SU-DHL-6 (cell line): ENCODE results near the gene OR2T33.

ENCODE experiments used
- H2AFZ ChIP-seq: fragments of 200-600 bp; sonication (generic); 2 replicates; pipeline ENCODE4 v1.6.1; 2014; ENCODE audit warnings: low read depth, mild to moderate bottlenecking, moderate library complexity, mixed read lengths, antibody characterized with exemption, low read length; ENCODE audit not compliant: severe bottlenecking
- H3F3A ChIP-seq: fragments of 200-600 bp; shearing (Covaris generic); 2 replicates; pipeline ENCODE4 v1.6.0; 2016; ENCODE audit warnings: antibody characterized with exemption, mild to moderate bottlenecking; ENCODE audit not compliant: insufficient read depth
- H3K27ac ChIP-seq: fragments of 200-600 bp; sonication (generic); 2 replicates; pipeline ENCODE4 v1.5.1; 2016; ENCODE audit warnings: low read depth, mild to moderate bottlenecking, low read length, moderate library complexity, mixed read lengths
- H3K27me3 ChIP-seq: fragments of 200-600 bp; sonication (generic), shearing (Covaris generic); 2 replicates; pipeline ENCODE4 v1.6.0; 2014; ENCODE audit warnings: mild to moderate bottlenecking, low read length
- H3K36me3 ChIP-seq: fragments of 200-600 bp; sonication (generic); 2 replicates; pipeline ENCODE4 v1.6.1; 2014; ENCODE audit warnings: mild to moderate bottlenecking, low read length, mixed read lengths
- H3K4me2 ChIP-seq: fragments of 300-600, 200-600 bp; shearing (Covaris generic), sonication (generic); 2 replicates; pipeline ENCODE4 v1.6.0; 2014; ENCODE audit warnings: low read length, low read depth, mild to moderate bottlenecking; ENCODE audit not compliant: poor library complexity, severe bottlenecking
- H3K4me3 ChIP-seq: fragments of 200-600 bp; sonication (generic); 2 replicates; pipeline ENCODE4 v1.5.1; 2014; ENCODE audit warnings: antibody characterized with exemption, low read length, mild to moderate bottlenecking, mixed read lengths; ENCODE audit not compliant: insufficient read depth, poor library complexity, severe bottlenecking
- H3K79me2 ChIP-seq: fragments of 200-600 bp; sonication (generic); 2 replicates; pipeline ENCODE4 v1.6.1; 2014; ENCODE audit warnings: mild to moderate bottlenecking, low read length, moderate library complexity; ENCODE audit not compliant: insufficient read depth
- H3K9ac ChIP-seq: fragments of 200-600 bp; sonication (generic); 2 replicates; pipeline ENCODE4 v1.7.0; 2014; ENCODE audit warnings: mild to moderate bottlenecking, low read length
- H3K9me2 ChIP-seq: fragments of 200-600 bp; sonication (generic); replicated peaks from 2 replicates; pipeline ENCODE4 v1.6.1; 2014; ENCODE audit warnings: low read length; ENCODE audit not compliant: insufficient read depth
- H3K9me3 ChIP-seq: fragments of 200-600 bp; sonication (generic); 2 replicates; pipeline ENCODE4 v1.6.1; 2014; ENCODE audit warnings: low read length, mixed read lengths; ENCODE audit not compliant: insufficient read depth
- H4K20me1 ChIP-seq: fragments of 200-600 bp; sonication (generic); 2 replicates; pipeline ENCODE4 v1.6.1; 2014; ENCODE audit warnings: low read depth, mild to moderate bottlenecking, antibody characterized with exemption, low read length, moderate library complexity, mixed read lengths
- CTCF ChIP-seq: fragments of 200-600 bp; sonication (generic); IDR thresholded peaks from one replicate; pipeline ENCODE4 v1.5.1; 2017; ENCODE audit warnings: antibody characterized with exemption, mild to moderate bottlenecking, low read length, moderate library complexity; ENCODE audit not compliant: insufficient read depth, poor library complexity, severe bottlenecking
- EZH2phosphoT487 ChIP-seq: fragments of 200-600 bp; sonication (generic), shearing (Covaris generic); conservative IDR thresholded peaks from 2 replicates; pipeline ENCODE4 v1.6.1; 2018; ENCODE audit warnings: mild to moderate bottlenecking, antibody characterized with exemption, low read length, moderate library complexity, mixed read lengths

OR2T33 gene

GRCh38 chr1:248231117-248231516 is 46.7 kb downstream of the OR2T33 start, which contains the start of gene OR2M4:
TSS of gene OR2M4 (plus strand) at chr1:248231417. CDS start at chr1:248238929, 7,512 bp downstream.
- Histone ChIP-seq H2AFZ (no peak within 1 kb of the TSS), H3K4me3 (no peak within 1 kb of the TSS), H3K9me2 (no peaks in the 10 kb centered on the region), H3K27ac (no peak within 1 kb of the TSS), H3K79me2 (no peaks in the 10 kb centered on the region), H3K9ac (no peak within 1 kb of the TSS), H3K4me2 (no peak within 1 kb of the TSS), H3K36me3 (no peaks in the 10 kb centered on the region), H3K27me3 (no peaks in the 10 kb centered on the region), H3F3A (no peaks in the 10 kb centered on the region), H4K20me1 (no peaks in the 10 kb centered on the region), H3K9me3 (no peaks in the 10 kb centered on the region)
- no peak for TF ChIP-seq CTCF
- TF ChIP-seq EZH2phosphoT487, result no peak

- no peaks in the 10 kb centered on the region for H3K36me3 ChIP-seq
- H3F3A ChIP-seq, result no peaks in the 10 kb centered on the region
- no peak overlapping the region for H3K9ac ChIP-seq
- H4K20me1 ChIP-seq, result no peaks in the 10 kb centered on the region
- H3K4me2 ChIP-seq, result no peak overlapping the region
- no peak overlapping the region for H3K4me3 ChIP-seq
- no peaks in the 10 kb centered on the region for H3K27me3 ChIP-seq
- no peaks in the 10 kb centered on the region for H3K79me2 ChIP-seq
- no peak overlapping the region for H2AFZ ChIP-seq
- no peak overlapping the region for H3K27ac ChIP-seq
- H3K9me3 ChIP-seq, result no peaks in the 10 kb centered on the region
- TF ChIP-seq CTCF, result no peak
- no peak for TF ChIP-seq EZH2phosphoT487
- no peaks in the 10 kb centered on the region for H3K9me2 ChIP-seq
Measured at GRCh38 chr1:248229360-248229908, 48.3 kb downstream of the OR2T33 start.

GRCh38 chr1:248225537-248225936 is 52.2 kb downstream of the OR2T33 start:
- H3K4me3 ChIP-seq, result no peak overlapping the region
- no peak overlapping the region for H3K9ac ChIP-seq
- no peaks in the 10 kb centered on the region for H3F3A ChIP-seq
- no peak overlapping the region for H3K4me2 ChIP-seq
- H3K9me2 ChIP-seq, result no peaks in the 10 kb centered on the region
- no peak overlapping the region for H2AFZ ChIP-seq
- no peaks in the 10 kb centered on the region for H3K36me3 ChIP-seq
- H3K9me3 ChIP-seq, result no peaks in the 10 kb centered on the region
- H3K79me2 ChIP-seq, result no peaks in the 10 kb centered on the region
- H4K20me1 ChIP-seq, result no peaks in the 10 kb centered on the region
- TF ChIP-seq EZH2phosphoT487 (no peak), CTCF (no peak)
- H3K27ac ChIP-seq, result no peak overlapping the region
- no peaks in the 10 kb centered on the region for H3K27me3 ChIP-seq
